ENCODE results near the gene KIAA0753. TPM values are rescaled to one million over a fixed set of nuclear protein-coding genes. Genes with fewer than 3 reads are reported as not detected.
"Not testable (repeated sequence)": the region's sequence is repeated elsewhere in the genome, so short reads cannot be mapped to it uniquely, and the experiment has no call there.

Gene KIAA0753
- total RNA-seq, 1 donor: 10.8 TPM

GRCh38 chr17:6603744-6604325 is 36.7 kb downstream of the KIAA0753 start:
- no peak for DNase-seq (ENCODE audit: low read depth in 2 of 3, low spot score in 2 of 3)

- DNase-seq (ENCODE audit: low read depth in 2 of 3, low spot score in 2 of 3): no peak
Measured at GRCh38 chr17:6602141-6602540, 38.4 kb downstream of the KIAA0753 start.

GRCh38 chr17:6599364-6599763 is 41.1 kb downstream of the KIAA0753 start:
- peak in 2 of 3 donors; percentile 60 to 88 for DNase-seq (ENCODE audit: low read depth in 2 of 3, low spot score in 2 of 3)

GRCh38 chr17:6597727-6598126 is 42.8 kb downstream of the KIAA0753 start:
- DNase-seq (ENCODE audit: low read depth in 2 of 3, low spot score in 2 of 3): no peak

GRCh38 chr17:6596941-6597340 is 43.6 kb downstream of the KIAA0753 start:
- DNase-seq (ENCODE audit: low read depth in 2 of 3, low spot score in 2 of 3): no peak

GRCh38 chr17:6596511-6596910 is 44.0 kb downstream of the KIAA0753 start:
- DNase-seq (ENCODE audit: low read depth in 2 of 3, low spot score in 2 of 3): no peak

GRCh38 chr17:6596081-6596480 is 44.4 kb downstream of the KIAA0753 start:
- DNase-seq (ENCODE audit: low read depth in 2 of 3, low spot score in 2 of 3): no peak

- DNase-seq (ENCODE audit: low read depth in 2 of 3, low spot score in 2 of 3): not testable (repeated sequence)
Measured at GRCh38 chr17:6593371-6593770, 47.1 kb downstream of the KIAA0753 start.

- no peak for DNase-seq (ENCODE audit: low read depth in 2 of 3, low spot score in 2 of 3)
Measured at GRCh38 chr17:6592173-6592572, 48.3 kb downstream of the KIAA0753 start.

- DNase-seq (ENCODE audit: low read depth in 2 of 3, low spot score in 2 of 3): no peak
Measured at GRCh38 chr17:6591599-6592158, 48.8 kb downstream of the KIAA0753 start.

GRCh38 chr17:6589266-6589946 is 51.1 kb downstream of the KIAA0753 start:
- DNase-seq (ENCODE audit: low read depth in 2 of 3, low spot score in 2 of 3): no peak

- DNase-seq (ENCODE audit: low read depth in 2 of 3, low spot score in 2 of 3): no peak
Measured at GRCh38 chr17:6588165-6588564, 52.3 kb downstream of the KIAA0753 start.

- no peak for DNase-seq (ENCODE audit: low read depth in 2 of 3, low spot score in 2 of 3)
Measured at GRCh38 chr17:6587310-6587709, 53.2 kb downstream of the KIAA0753 start.

- DNase-seq (ENCODE audit: low read depth in 2 of 3, low spot score in 2 of 3): no peak
Measured at GRCh38 chr17:6583411-6583810, 57.1 kb downstream of the KIAA0753 start.

GRCh38 chr17:6580625-6581024 is 59.9 kb downstream of the KIAA0753 start:
- DNase-seq (ENCODE audit: low read depth in 2 of 3, low spot score in 2 of 3): no peak

- DNase-seq (ENCODE audit: low read depth in 2 of 3, low spot score in 2 of 3): no peak
Measured at GRCh38 chr17:6578491-6578890, 62.0 kb downstream of the KIAA0753 start.

GRCh38 chr17:6577686-6578263 is 62.7 kb downstream of the KIAA0753 start:
- no peak for DNase-seq (ENCODE audit: low read depth in 2 of 3, low spot score in 2 of 3)

- no peak for DNase-seq (ENCODE audit: low read depth in 2 of 3, low spot score in 2 of 3)
Measured at GRCh38 chr17:6576038-6576785, 64.3 kb downstream of the KIAA0753 start.

GRCh38 chr17:6575596-6575988 is 64.9 kb downstream of the KIAA0753 start:
- DNase-seq (ENCODE audit: low read depth in 2 of 3, low spot score in 2 of 3): no peak

GRCh38 chr17:6574687-6575595 is 65.6 kb downstream of the KIAA0753 start:
- DNase-seq (ENCODE audit: low read depth in 2 of 3, low spot score in 2 of 3): peak in 2 of 3 donors; percentile 67 to 74

Data from hematopoietic multipotent progenitor cell (in vitro differentiated cells).